ENCODE results near the gene TANGO6. TPM values are rescaled to one million over a fixed set of nuclear protein-coding genes. Genes with fewer than 3 reads are reported as not detected.

TANGO6 gene
- total RNA-seq, 1 donor from 2014 or later: 35.5 TPM

DNA sequence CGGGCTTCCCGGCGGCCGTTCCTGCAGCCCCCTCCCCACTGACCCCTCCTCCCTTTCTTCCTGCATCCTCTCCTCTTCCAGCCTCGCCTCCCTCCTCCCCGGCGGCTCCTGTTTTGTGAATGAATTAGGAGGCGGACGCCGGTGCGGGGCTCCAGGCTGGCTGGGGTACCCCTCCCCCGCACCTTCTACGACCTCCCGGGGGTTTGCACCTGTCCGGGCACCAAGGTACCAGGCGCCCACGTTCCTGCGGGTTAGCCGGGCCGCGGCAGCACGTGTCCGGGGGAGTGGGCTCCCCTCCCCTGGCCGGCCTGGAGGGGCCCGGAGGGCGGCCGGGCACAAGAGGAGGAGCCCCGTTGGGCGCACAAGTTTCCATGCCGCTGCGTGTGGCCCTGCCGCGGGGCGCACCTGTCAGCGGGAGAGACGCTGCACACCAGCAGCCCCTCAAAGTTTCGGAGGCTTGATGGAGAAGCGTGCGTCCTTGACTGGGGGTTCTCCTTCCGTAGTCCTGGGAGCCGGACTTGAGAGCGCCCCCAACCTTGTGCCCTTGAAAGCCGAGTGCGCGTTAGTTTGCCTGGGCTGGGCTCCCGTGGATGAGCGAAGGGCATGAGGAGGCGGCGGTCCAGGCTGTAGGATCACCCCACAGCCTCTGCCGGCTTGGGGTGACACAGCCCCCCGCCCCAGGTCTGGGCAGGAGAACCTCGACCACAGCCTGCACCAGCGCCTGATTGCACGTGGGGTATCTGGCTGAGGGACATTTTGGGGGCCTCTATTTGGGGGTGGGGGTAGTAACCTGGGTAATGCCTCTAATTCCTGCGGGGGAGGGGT is 263.4 kb downstream of the TANGO6 start:
- DNase-seq (ENCODE audit: low spot score): no peak
- peaks cover 37% of the 10 kb centered on the region for H3K27me3 Mint-ChIP-seq (ENCODE audit: insufficient read depth)
- no peak overlapping the region for H3K27ac Mint-ChIP-seq
- H3K9me3 Mint-ChIP-seq: no peaks in the 10 kb centered on the region
- H3K4me3 Mint-ChIP-seq: peak overlapping the region; percentile 59
- intact Hi-C loops (cut with micrococcal nuclease): loop anchor here (5.0 to 10.0 kb wide), 2 partner anchors 112 to 259 kb away; no protein-coding TSS in a partner anchor
- peaks cover 7% of the 10 kb centered on the region for H3K4me1 Mint-ChIP-seq (ENCODE audit: low read depth)
- peaks cover 9% of the 10 kb centered on the region for H3K36me3 Mint-ChIP-seq (ENCODE audit: low read depth)

DNA sequence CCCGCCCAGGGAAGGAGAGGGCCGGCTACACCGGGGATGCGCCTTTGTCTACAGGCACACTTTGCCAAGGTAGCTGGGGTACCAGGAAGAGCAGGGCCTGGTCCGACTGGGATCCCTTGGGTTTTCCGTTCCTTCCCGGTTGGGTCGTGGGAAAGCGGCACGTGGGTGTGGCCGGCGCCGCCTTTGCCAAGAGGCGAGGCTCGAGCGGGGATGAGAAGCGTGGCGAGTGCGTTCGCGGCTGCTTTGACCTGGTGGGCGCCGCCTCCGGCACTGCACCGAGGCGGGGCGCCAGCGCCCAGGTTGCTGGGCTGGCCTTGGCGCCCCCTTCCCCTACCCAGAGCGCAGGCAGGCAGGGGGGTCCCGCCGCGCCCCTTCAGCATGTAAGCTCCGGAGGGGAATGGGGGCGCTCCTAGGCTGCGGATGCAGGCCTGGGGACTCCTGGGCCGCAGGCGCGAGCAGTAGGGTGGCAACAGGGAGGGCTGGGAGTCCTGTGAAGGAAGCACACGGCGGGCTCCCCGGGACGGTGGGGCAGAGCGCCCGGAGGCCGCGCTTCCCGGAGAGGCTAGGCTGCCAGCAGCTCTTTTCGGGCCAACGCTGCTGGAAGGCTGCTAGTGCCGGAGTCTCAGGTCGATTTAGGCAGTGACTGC is 264.1 kb downstream of the TANGO6 start:
- H3K27me3 Mint-ChIP-seq (ENCODE audit: insufficient read depth): peaks cover 34% of the 10 kb centered on the region
- no peak for DNase-seq (ENCODE audit: low spot score)
- no peaks in the 10 kb centered on the region for H3K9me3 Mint-ChIP-seq
- intact Hi-C loops (cut with micrococcal nuclease): loop anchor here (5.0 to 10.0 kb wide), 2 partner anchors 113 to 260 kb away; no protein-coding TSS in a partner anchor
- peaks cover 7% of the 10 kb centered on the region for H3K4me1 Mint-ChIP-seq (ENCODE audit: low read depth)
- peak overlapping the region; percentile 59 for H3K4me3 Mint-ChIP-seq
- H3K36me3 Mint-ChIP-seq (ENCODE audit: low read depth): peaks cover 9% of the 10 kb centered on the region
- H3K27ac Mint-ChIP-seq: no peak overlapping the region

DNA sequence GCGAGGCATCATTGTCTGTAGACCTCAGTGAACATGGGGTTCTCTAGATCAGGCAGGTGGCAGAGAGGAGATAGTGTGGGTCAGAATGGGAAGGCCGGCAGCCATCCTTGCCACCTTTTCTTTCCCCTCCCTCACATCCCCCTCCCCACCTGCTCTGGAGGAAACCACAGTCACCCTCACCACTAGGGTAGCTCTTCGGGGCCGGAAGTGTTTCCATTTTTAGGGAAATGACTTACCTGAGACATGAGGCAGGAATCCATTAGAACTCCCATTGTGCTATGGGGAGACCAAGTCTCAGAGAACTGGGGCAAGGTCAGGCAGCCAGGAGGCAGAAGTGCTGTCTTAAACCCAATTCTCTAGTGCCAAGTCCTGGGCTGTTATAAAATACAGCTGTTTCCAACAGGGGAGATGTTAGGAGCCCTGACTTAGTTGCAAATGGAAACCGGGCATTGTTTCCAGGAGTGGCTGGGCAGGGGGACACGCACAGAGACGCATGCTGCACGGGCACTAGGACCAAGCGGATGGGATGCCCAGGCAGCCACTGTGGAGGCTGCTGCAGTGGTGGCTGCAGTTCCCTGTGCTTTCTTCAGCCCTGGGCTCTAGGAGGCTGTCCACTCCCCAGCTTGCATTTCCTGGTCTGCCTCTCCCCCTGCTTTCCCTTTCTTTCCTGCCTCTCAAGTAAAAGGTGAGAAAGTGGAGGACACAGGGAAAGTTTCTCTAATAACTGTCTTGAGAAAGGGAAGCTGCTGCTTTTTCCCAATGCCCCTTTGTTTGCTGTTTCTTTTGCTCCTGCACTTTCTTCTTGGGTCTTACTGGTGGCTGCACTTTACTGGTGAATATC is 265.0 kb downstream of the TANGO6 start:
- no peak for DNase-seq (ENCODE audit: low spot score)
- peaks cover 31% of the 10 kb centered on the region for H3K27me3 Mint-ChIP-seq (ENCODE audit: insufficient read depth)
- H3K36me3 Mint-ChIP-seq (ENCODE audit: low read depth): peaks cover 9% of the 10 kb centered on the region
- intact Hi-C loops (cut with micrococcal nuclease): loop anchor here (5.0 to 10.0 kb wide), 2 partner anchors 113 to 261 kb away; no protein-coding TSS in a partner anchor
- H3K4me3 Mint-ChIP-seq: no peak overlapping the region
- no peaks in the 10 kb centered on the region for H3K9me3 Mint-ChIP-seq
- H3K27ac Mint-ChIP-seq: no peak overlapping the region
- peaks cover 7% of the 10 kb centered on the region for H3K4me1 Mint-ChIP-seq (ENCODE audit: low read depth)

DNA sequence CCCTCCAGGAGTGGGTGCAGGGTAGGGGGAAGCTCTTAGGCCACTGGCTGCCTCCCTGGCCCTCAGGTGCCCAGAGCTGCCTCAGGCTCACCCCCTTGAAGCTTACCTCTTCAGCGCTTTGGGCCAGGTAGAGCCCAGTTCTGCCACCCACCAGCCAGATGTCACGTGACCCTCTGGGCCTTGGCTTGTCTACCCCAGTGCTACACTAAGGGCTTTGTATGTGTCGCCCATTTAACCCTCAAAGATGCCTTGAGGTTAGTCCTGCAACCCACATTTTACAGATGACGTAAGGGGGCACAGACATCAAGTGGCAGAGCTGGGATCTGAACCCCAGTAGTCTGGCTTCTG is 265.5 kb downstream of the TANGO6 start:
- intact Hi-C loops (cut with micrococcal nuclease): loop anchor here (5.0 to 10.0 kb wide), 2 partner anchors 114 to 262 kb away; no protein-coding TSS in a partner anchor
- no peaks in the 10 kb centered on the region for H3K9me3 Mint-ChIP-seq

DNA sequence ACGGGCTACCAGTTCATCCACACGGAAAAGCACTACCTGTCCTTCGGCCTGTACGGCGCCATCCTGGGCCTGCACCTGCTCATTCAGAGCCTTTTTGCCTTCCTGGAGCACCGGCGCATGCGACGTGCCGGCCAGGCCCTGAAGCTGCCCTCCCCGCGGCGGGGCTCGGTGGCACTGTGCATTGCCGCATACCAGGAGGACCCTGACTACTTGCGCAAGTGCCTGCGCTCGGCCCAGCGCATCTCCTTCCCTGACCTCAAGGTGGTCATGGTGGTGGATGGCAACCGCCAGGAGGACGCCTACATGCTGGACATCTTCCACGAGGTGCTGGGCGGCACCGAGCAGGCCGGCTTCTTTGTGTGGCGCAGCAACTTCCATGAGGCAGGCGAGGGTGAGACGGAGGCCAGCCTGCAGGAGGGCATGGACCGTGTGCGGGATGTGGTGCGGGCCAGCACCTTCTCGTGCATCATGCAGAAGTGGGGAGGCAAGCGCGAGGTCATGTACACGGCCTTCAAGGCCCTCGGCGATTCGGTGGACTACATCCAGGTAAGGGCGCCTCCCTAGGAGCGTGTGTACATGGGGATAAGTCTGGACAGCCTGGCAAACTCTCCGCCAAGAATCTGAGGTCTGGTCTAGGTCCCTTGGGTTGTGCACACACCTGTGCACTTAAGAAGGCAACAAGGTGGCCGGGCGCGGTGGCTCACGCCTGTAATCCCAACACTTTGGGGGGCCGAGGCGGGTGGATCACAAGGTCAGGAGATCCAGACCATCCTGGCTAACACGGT is 266.3 kb downstream of the TANGO6 start:
- intact Hi-C loops (cut with micrococcal nuclease): loop anchor here (5.0 to 10.0 kb wide), 2 partner anchors 115 to 262 kb away; no protein-coding TSS in a partner anchor
- Mint-ChIP-seq H3K4me3 (no peak overlapping the region), H3K4me1 (ENCODE audit: low read depth) (peaks cover 7% of the 10 kb centered on the region), H3K27ac (no peak overlapping the region), H3K36me3 (ENCODE audit: low read depth) (peaks cover 9% of the 10 kb centered on the region), H3K27me3 (ENCODE audit: insufficient read depth) (peaks cover 24% of the 10 kb centered on the region), H3K9me3 (no peaks in the 10 kb centered on the region)
- no peak for DNase-seq (ENCODE audit: low spot score)

More for the DNA sequence above, 265.5 kb downstream of the TANGO6 start:
- Mint-ChIP-seq H3K27me3 (ENCODE audit: insufficient read depth) (peaks cover 27% of the 10 kb centered on the region), H3K4me3 (no peak overlapping the region), H3K27ac (no peak overlapping the region), H3K36me3 (ENCODE audit: low read depth) (peaks cover 9% of the 10 kb centered on the region), H3K4me1 (ENCODE audit: low read depth) (peaks cover 7% of the 10 kb centered on the region)
- no peak for DNase-seq (ENCODE audit: low spot score)

DNA sequence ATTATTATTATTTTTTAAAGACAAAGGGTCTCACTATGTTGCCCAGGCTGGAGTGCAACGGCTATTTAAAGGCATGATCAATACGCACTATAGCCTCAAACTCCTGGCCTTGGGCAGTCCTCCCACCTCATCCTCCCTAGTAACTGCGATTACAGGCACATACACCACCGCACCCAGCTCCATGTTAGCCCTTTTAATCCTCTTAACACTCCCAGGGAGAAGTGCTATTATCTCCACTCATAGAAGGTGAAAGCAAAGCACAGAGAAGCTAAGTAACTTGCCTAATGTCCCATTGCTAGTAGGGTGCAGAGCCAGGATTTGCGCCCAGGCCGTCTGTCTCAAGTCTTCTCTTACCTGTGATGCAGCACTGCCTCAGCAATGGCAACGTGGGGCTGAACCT is 267.1 kb downstream of the TANGO6 start:
- Mint-ChIP-seq H3K36me3 (ENCODE audit: low read depth) (peaks cover 8% of the 10 kb centered on the region), H3K27me3 (ENCODE audit: insufficient read depth) (peaks cover 20% of the 10 kb centered on the region), H3K9me3 (no peaks in the 10 kb centered on the region), H3K4me3 (no peak overlapping the region), H3K4me1 (ENCODE audit: low read depth) (peaks cover 4% of the 10 kb centered on the region), H3K27ac (no peak overlapping the region)
- intact Hi-C loops (cut with micrococcal nuclease): no loop called here
- DNase-seq (ENCODE audit: low spot score): no peak

DNA sequence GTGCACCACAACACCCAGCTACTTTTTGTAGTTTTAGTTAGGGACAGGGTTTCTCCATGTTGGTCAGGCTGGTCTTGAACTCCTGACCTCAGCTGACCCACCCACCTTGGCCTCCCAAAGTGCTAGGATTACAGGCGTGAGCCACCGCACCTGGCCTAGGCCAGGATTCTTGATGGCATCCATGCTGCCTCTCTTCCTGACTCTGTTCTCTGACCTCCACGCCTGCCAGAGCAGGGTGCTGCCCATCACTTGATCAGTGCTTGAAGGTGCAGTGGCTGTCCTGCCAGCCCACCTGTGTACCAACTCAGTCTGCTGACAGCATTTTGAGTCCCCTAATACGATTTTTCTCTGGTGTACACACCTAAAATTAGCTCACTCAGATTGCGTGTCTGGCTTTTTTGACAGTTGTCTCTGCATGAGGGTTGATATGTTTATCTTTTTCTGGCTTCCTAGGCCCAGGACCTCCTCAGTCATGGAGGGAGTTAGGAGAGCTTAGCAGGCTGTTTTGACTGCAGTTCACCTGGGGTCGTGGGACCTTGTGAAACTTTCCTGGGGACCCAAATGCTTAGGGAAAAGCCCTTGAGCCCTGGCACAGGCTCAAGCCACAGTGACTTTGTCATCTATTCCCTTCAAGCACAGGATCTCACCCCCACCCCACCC is 268.0 kb downstream of the TANGO6 start:
- Mint-ChIP-seq H3K27ac (no peak overlapping the region), H3K9me3 (no peaks in the 10 kb centered on the region), H3K4me1 (ENCODE audit: low read depth) (no peaks in the 10 kb centered on the region), H3K27me3 (ENCODE audit: insufficient read depth) (peaks cover 16% of the 10 kb centered on the region), H3K4me3 (no peak overlapping the region), H3K36me3 (ENCODE audit: low read depth) (peaks cover 6% of the 10 kb centered on the region)
- intact Hi-C loops (cut with micrococcal nuclease): no loop called here
- DNase-seq (ENCODE audit: low spot score): no peak

DNA sequence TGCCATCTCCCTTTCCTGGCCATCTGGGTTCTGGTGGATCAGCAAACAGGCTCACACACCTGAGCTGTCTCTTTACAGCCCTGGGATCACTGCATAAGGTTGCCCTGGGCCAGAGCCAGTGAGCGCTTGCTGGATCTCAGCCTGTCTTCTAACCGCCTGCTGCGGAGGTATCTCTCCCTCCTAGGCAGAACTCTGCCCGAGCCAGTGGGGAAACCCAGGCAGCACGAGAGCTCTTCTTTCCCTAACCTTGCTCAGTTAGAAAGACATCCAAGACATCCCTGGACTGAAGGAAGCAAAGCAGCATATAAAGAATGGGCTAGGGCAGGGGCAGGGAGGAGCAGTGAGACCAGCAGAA is 268.5 kb downstream of the TANGO6 start:
- Mint-ChIP-seq H3K36me3 (ENCODE audit: low read depth) (peaks cover 6% of the 10 kb centered on the region), H3K9me3 (no peaks in the 10 kb centered on the region), H3K27ac (no peak overlapping the region), H3K27me3 (ENCODE audit: insufficient read depth) (peaks cover 14% of the 10 kb centered on the region), H3K4me1 (ENCODE audit: low read depth) (no peaks in the 10 kb centered on the region), H3K4me3 (no peak overlapping the region)
- intact Hi-C loops (cut with micrococcal nuclease): no loop called here
- no peak for DNase-seq (ENCODE audit: low spot score)

DNA sequence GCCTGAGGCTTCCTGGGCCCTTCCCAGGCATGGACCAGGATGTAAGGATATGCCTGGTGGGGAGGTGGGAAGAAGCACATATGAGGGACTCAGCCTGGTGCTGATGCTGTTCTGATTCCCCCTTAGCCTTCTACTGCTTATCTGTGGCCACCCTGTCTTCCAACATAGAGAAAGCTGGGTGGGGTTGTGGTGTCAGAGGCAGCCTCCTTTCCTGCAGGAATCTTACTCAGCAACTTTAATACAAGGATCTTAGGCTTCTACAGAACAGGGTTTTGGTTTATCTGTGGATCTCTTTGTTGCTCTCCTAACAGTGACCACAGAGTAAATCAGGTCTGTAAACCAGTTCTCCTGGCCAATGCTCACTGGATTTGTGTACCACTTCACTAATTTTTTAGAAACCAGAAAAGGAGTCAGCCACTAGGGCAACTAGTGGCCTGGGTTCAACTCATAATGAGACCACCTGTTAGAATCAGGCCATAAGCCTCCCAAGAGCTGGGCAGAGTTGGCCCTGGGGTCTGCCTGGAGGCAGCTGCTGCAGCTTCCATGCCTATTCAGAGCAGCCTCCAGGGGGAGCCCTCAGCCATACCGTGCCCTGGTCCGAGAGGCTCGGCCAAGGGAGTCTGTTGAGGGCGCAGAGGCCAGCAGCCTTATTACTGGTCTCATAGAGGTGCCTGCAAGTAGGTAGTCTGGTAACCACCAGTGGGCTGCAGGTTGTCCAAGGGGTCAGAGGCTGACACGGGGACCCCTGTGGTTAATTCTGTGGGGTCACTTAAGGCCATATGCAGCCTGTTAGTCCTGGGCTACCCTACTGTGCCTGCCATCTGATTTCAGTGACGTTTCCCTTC is 269.2 kb downstream of the TANGO6 start:
- no peak overlapping the region for H3K4me3 Mint-ChIP-seq
- H3K27ac Mint-ChIP-seq: no peak overlapping the region
- intact Hi-C loops (cut with micrococcal nuclease): no loop called here
- H3K4me1 Mint-ChIP-seq (ENCODE audit: low read depth): no peaks in the 10 kb centered on the region
- peaks cover 6% of the 10 kb centered on the region for H3K36me3 Mint-ChIP-seq (ENCODE audit: low read depth)
- no peaks in the 10 kb centered on the region for H3K9me3 Mint-ChIP-seq
- DNase-seq (ENCODE audit: low spot score): peak; percentile 21
- H3K27me3 Mint-ChIP-seq (ENCODE audit: insufficient read depth): peaks cover 9% of the 10 kb centered on the region

DNA sequence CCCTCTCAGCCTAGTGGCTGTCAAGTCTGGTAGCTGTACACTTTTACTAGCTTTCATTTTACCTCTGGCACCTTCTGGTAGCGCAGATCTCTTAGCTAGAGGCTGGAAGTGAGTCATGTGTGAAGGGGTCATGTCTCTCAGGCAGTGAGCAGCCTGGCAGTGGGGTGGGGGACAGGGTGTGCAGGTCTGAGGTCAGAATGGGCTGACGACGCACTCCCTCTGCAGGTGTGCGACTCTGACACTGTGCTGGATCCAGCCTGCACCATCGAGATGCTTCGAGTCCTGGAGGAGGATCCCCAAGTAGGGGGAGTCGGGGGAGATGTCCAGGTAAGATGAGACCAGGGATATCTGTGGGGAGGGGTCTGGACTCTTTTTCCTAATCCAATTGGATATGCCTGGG is 269.9 kb downstream of the TANGO6 start:
- H3K4me3 Mint-ChIP-seq: no peak overlapping the region
- no peak overlapping the region for H3K27ac Mint-ChIP-seq
- no peaks in the 10 kb centered on the region for H3K4me1 Mint-ChIP-seq (ENCODE audit: low read depth)
- H3K36me3 Mint-ChIP-seq (ENCODE audit: low read depth): peaks cover 10% of the 10 kb centered on the region
- intact Hi-C loops (cut with micrococcal nuclease): no loop called here
- no peaks in the 10 kb centered on the region for H3K9me3 Mint-ChIP-seq
- DNase-seq (ENCODE audit: low spot score): no peak
- H3K27me3 Mint-ChIP-seq (ENCODE audit: insufficient read depth): peaks cover 4% of the 10 kb centered on the region

DNA sequence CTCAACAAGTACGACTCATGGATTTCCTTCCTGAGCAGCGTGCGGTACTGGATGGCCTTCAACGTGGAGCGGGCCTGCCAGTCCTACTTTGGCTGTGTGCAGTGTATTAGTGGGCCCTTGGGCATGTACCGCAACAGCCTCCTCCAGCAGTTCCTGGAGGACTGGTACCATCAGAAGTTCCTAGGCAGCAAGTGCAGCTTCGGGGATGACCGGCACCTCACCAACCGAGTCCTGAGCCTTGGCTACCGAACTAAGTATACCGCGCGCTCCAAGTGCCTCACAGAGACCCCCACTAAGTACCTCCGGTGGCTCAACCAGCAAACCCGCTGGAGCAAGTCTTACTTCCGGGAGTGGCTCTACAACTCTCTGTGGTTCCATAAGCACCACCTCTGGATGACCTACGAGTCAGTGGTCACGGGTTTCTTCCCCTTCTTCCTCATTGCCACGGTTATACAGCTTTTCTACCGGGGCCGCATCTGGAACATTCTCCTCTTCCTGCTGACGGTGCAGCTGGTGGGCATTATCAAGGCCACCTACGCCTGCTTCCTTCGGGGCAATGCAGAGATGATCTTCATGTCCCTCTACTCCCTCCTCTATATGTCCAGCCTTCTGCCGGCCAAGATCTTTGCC is 271.1 kb downstream of the TANGO6 start:
- H3K4me3 Mint-ChIP-seq: no peak overlapping the region
- DNase-seq (ENCODE audit: low spot score): no peak
- no peaks in the 10 kb centered on the region for H3K27me3 Mint-ChIP-seq (ENCODE audit: insufficient read depth)
- no peak overlapping the region for H3K27ac Mint-ChIP-seq
- intact Hi-C loops (cut with micrococcal nuclease): no loop called here
- H3K9me3 Mint-ChIP-seq: no peaks in the 10 kb centered on the region
- peaks cover 14% of the 10 kb centered on the region for H3K36me3 Mint-ChIP-seq (ENCODE audit: low read depth)
- H3K4me1 Mint-ChIP-seq (ENCODE audit: low read depth): no peaks in the 10 kb centered on the region

Data from activated T-helper 1 cell treated with anti-CD3 and anti-CD28 coated beads, Interleukin-12 subunit alpha, Interleukin-12 subunit beta, Interleukin-2, Interleukin-4 antibody, amounts not matched to agents 30 ng/mL and 10 ng/mL and 1 ng/mL, durations not matched to agents 14 hours and 24 hours and 36 hours (primary cell).